ENCODE results near the gene MBTPS1. TPM values are rescaled to one million over a fixed set of nuclear protein-coding genes. Genes with fewer than 3 reads are reported as not detected.

The MBTPS1 gene
- total and polyA plus RNA-seq, 5 donors = 59.3 to 112 (median 97.4) TPM

DNA sequence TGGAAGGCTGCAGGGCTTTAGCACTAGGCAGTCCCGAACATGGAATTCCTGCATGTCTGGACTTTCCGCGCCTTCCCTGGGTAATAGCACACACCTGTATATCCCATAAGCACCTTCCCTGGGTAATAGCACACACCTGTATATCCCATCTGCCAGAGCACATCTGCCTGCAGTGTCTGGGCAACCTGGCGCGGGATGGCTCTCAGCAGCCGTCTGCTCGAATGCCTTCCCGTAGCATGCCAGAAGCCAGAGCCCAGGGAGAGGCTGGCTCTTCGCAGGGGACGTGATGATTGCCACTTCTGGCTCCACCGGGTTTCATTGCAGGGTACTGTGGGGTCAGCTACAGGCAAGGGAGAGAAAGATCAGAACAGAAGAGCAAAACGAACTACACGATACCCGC lies 21.3 kb downstream of the MBTPS1 start:
- WGBS = 76% methylated on average over 14 of the region's 14 CpGs
- no peaks in the 10 kb centered on the region for H3K9me3 ChIP-seq (ENCODE audit: control insufficient read depth, low read length)
- ATAC-seq = peak; percentile 27 to 29
- H3K27me3 ChIP-seq (ENCODE audit: control insufficient read depth, insufficient read depth) = no peaks in the 10 kb centered on the region
- H3K27ac ChIP-seq (ENCODE audit: low read length) = no peak overlapping the region
- peak in 1 of 3 donors; percentile 44 for DNase-seq
- no peak overlapping the region for H3K4me3 ChIP-seq (ENCODE audit: low read length)
- H3K4me1 ChIP-seq (ENCODE audit: control insufficient read depth, insufficient read depth, low read length) = no peaks in the 10 kb centered on the region
- intact Hi-C loops (cut with DNase I) = no loop called here

DNA sequence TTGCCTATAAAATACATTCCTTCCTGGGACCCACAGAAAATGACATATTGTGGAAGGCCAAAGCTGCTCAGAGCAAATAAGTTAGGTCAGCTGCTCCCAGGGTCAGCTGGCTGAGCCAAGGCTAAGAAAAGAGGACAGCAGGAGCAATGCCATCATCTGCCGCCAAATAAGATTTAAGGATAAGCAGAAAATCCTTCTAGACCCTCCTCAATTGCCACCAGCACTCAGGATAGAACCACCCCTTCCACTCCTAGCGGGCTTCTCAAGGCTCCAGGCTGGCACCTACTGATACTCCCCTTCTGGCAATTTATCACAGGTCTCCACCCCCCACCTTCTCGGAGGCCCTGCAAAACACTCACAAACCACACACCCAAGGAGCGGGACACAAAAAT lies 22.9 kb downstream of the MBTPS1 start:
- 94% methylated on average over 4 of the region's 4 CpGs for WGBS
- ATAC-seq = no peak
- no peak for DNase-seq
- no peak overlapping the region for H3K27ac ChIP-seq (ENCODE audit: low read length)
- H3K27me3 ChIP-seq (ENCODE audit: control insufficient read depth, insufficient read depth) = no peaks in the 10 kb centered on the region
- no peaks in the 10 kb centered on the region for H3K4me1 ChIP-seq (ENCODE audit: control insufficient read depth, insufficient read depth, low read length)
- H3K9me3 ChIP-seq (ENCODE audit: control insufficient read depth, low read length) = no peaks in the 10 kb centered on the region
- H3K4me3 ChIP-seq (ENCODE audit: low read length) = no peak overlapping the region
- intact Hi-C loops (cut with DNase I) = no loop called here

DNA sequence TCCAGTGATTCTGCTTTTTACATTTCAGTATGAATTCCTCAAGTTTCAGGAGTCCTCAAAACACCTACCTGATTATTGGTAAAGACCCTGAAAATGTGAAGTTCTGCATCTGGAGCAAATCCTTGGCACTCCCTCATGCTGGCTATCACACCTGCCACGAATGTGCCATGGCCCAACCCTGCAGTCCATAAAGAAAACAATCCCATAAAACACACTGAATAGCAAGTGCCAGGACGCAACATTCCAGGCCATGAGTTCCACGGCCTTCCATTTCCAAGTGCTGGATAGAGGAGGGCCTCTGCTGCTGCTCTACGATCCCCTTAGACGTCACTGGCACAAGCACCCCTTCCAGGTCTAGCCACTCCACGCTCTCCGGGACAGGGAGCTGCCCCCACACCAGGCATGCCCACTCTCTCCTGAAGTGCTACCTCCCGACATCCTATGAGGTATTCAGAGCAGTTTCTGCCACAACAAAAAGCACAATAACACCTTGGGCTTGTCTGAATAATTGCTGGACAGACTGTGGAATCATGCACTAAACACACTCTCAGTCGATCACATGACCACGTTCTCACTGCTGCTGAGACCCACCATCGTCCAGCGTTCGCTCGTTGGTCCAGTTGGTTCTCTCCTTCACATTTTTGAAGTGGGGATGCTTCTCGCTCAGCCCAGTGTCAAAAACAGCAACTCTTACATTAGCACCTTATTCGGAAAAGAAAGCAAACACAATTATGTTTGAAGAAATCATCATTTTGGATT lies 23.4 kb downstream of the MBTPS1 start:
- intact Hi-C loops (cut with DNase I) = no loop called here
- Histone ChIP-seq H3K27me3 (ENCODE audit: control insufficient read depth, insufficient read depth) (no peaks in the 10 kb centered on the region), H3K9me3 (ENCODE audit: control insufficient read depth, low read length) (no peaks in the 10 kb centered on the region), H3K4me1 (ENCODE audit: control insufficient read depth, insufficient read depth, low read length) (no peaks in the 10 kb centered on the region), H3K27ac (ENCODE audit: low read length) (no peak overlapping the region), H3K4me3 (ENCODE audit: low read length) (no peak overlapping the region)
- DNase-seq (no peak), ATAC-seq (no peak)
- WGBS = 83% methylated on average over 16 of the region's 16 CpGs

DNA sequence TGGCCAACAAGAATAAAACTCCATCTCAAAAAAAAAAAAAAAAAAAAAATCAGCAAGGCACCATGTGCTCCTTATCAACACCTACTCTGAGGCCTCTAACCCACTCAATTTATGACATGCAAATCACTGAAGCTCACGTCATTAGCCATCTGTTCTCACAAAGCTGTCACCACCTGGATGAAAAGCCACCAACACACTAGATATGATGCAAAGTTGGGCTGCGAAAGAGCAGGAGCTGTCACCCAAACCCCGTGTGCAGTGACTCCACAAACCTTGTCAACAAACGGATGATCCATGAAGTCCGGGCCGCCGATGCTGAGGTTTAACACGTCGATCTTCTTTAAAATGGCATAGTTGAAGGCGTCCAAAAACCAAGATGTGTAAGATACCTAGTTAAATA lies 25.3 kb downstream of the MBTPS1 start:
- WGBS = 58% methylated on average over 10 of the region's 10 CpGs
- ATAC-seq (peak; percentile 47 to 68), DNase-seq (peak in 1 of 3 donors; percentile 33)
- Histone ChIP-seq H3K27ac (ENCODE audit: low read length) (no peak overlapping the region), H3K27me3 (ENCODE audit: control insufficient read depth, insufficient read depth) (no peaks in the 10 kb centered on the region), H3K9me3 (ENCODE audit: control insufficient read depth, low read length) (no peaks in the 10 kb centered on the region), H3K4me3 (ENCODE audit: low read length) (no peak overlapping the region), H3K4me1 (ENCODE audit: control insufficient read depth, insufficient read depth, low read length) (no peaks in the 10 kb centered on the region)
- intact Hi-C loops (cut with DNase I) = no loop called here

DNA sequence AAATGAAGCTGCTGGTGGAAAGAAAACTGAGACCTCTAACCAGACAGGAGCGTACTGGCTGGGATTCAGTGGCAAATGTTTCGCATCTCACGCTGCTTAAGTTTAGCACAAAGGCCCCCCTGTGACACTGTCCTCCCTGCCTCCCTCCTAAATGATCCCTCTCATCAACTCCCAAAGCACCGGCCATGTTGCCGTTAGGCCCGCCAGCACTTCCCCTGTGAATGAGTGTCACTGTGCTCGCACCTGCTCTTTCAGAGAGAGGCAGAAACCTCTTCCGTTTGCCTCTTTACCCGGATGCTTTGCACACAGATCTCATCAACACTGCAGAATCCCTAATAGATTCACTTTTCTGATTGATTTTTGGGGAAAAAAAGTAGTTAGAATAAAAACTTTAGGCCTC lies 26.5 kb downstream of the MBTPS1 start:
- no peak for ATAC-seq
- intact Hi-C loops (cut with DNase I) = no loop called here
- Histone ChIP-seq H3K9me3 (ENCODE audit: control insufficient read depth, low read length) (no peaks in the 10 kb centered on the region), H3K27me3 (ENCODE audit: control insufficient read depth, insufficient read depth) (no peaks in the 10 kb centered on the region), H3K4me1 (ENCODE audit: control insufficient read depth, insufficient read depth, low read length) (no peaks in the 10 kb centered on the region), H3K4me3 (ENCODE audit: low read length) (no peak overlapping the region), H3K27ac (ENCODE audit: low read length) (no peak overlapping the region)
- DNase-seq = no peak
- 86% methylated on average over 9 of the region's 9 CpGs for WGBS

DNA sequence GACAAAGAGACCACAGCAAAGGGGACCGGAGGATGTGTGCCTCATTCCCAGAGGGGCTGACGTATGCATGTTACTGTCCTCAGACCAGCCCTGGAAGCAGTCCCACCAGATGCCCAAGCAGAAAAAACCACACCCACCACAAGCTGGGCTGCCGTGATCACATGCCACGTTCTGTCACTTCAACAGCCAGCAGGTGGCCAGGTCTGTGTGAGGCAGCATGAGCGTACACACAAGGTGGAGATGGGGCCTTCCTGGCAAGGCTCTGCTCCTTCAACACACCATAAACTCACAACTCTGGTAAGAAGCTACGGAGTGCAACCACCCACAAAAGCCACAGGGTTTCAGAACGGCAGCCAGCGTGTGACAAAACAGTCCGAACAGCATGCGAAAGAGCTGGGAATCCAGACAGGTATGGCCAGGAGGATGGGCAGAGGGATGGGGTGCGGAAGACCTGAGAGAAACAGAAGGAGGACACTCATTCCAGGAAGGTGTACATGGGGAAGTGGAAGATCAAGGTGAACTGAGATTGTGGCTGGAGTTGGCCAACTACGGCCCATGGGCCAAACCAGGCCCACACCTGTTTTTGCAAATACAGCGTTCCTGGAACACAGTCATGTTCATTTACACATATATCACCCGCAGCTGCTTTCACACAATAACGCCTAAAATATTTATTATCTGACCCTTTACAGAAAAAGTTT lies 27.9 kb downstream of the MBTPS1 start:
- WGBS = 76% methylated on average over 15 of the region's 15 CpGs
- DNase-seq = peak in 2 of 3 donors; percentile 57 to 78
- ATAC-seq = peak; percentile 28 to 56

DNA sequence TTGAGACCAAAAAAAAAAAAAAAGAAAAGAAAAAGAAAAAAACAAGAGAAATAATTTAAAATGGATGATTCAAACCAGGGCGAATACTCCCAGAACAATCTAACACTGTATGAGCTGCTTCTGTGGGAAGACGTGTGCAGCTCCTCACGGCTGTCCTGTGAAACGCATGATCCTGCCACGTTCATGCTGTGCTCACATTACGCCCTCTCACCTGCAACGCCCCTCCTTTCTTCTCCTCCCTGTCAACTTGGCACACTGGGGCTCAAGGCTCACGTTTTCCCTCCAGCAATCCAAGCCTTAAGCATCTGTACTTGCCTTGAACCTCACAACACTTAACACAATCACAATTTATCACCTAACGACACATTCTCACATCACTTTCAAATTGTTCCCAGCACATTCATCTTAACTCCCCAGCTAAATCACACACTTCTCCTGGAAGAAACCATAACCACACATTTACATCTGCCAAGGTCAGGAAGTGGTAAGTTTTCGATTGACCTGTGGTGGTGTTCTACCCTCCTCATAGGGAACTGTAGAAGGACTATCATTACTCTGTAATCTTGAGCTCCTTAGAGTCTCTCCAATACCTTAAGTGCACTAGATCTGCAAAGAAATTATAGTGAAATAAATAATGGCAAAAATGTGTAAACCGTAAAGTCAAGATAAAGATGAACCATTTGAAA lies 29.1 kb downstream of the MBTPS1 start:
- Histone ChIP-seq H3K9me3 (ENCODE audit: control insufficient read depth, low read length) (no peaks in the 10 kb centered on the region), H3K4me1 (ENCODE audit: control insufficient read depth, insufficient read depth, low read length) (no peaks in the 10 kb centered on the region), H3K27ac (ENCODE audit: low read length) (peak overlapping the region; percentile 28), H3K4me3 (ENCODE audit: low read length) (no peak overlapping the region), H3K27me3 (ENCODE audit: control insufficient read depth, insufficient read depth) (no peaks in the 10 kb centered on the region)
- DNase-seq = peak in 2 of 3 donors; percentile 26 to 32
- intact Hi-C loops (cut with DNase I) = loop anchor here in 1 of 4 donors (10.0 kb wide), 2 partner anchors 87 to 397 kb away; no protein-coding TSS in a partner anchor
- WGBS = 72% methylated on average over 11 of the region's 11 CpGs
- peak; percentile 9 to 38 for ATAC-seq

More for the DNA sequence above, 27.9 kb downstream of the MBTPS1 start:
- Histone ChIP-seq H3K27ac (ENCODE audit: low read length) (peak overlapping the region; percentile 30), H3K4me3 (ENCODE audit: low read length) (no peak overlapping the region), H3K4me1 (ENCODE audit: control insufficient read depth, insufficient read depth, low read length) (no peaks in the 10 kb centered on the region), H3K9me3 (ENCODE audit: control insufficient read depth, low read length) (no peaks in the 10 kb centered on the region), H3K27me3 (ENCODE audit: control insufficient read depth, insufficient read depth) (no peaks in the 10 kb centered on the region)
- intact Hi-C loops (cut with DNase I) = loop anchor here in 1 of 4 donors (10.0 kb wide), 2 partner anchors 86 to 396 kb away; no protein-coding TSS in a partner anchor

DNA sequence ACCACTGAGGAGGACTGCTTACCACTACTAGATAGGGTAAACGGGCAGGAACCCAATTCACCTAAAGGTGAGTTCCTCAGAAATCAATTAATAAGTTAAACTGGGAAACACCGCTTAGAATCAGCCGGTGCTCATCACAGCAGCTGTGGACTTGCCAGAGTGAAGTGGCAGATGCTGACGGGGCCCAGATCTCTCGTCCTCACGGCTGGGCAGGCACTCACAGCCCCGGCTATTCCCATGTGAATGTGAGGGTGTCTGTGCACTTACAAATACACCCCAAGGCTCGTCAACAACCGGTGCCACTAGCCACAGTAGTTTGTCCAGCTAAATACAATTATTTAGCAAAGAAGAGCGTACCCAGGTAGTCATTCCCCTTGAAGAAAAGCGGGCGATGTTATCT lies 29.7 kb downstream of the MBTPS1 start:
- no peaks in the 10 kb centered on the region for H3K9me3 ChIP-seq (ENCODE audit: control insufficient read depth, low read length)
- no peaks in the 10 kb centered on the region for H3K4me1 ChIP-seq (ENCODE audit: control insufficient read depth, insufficient read depth, low read length)
- intact Hi-C loops (cut with DNase I) = loop anchor here in 1 of 4 donors (10.0 kb wide), 2 partner anchors 88 to 398 kb away; no protein-coding TSS in a partner anchor
- ATAC-seq (no peak), DNase-seq (no peak)
- H3K4me3 ChIP-seq (ENCODE audit: low read length) = no peak overlapping the region
- peak overlapping the region; percentile 87 for H3K27ac ChIP-seq (ENCODE audit: low read length)
- no peaks in the 10 kb centered on the region for H3K27me3 ChIP-seq (ENCODE audit: control insufficient read depth, insufficient read depth)
- WGBS = 65% methylated on average over 12 of the region's 12 CpGs

DNA sequence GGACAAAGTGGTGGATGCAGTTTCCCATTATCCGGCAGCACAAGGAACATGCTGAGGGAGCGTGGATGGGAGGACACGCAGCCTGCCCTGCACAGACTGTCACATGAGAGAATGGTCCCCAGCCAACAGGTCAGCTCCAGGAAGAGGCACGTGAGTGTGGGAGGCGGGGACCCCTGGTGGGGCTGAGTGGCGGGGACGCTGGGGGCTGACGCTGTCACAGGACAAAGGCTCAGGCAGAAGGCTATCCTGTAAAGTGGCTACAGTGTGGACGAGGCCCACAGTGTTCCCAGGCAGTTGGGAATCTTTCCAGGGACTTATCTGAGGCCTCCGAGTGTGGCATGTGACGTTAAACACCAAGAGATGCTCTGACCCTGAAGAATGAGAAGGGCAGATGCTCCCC lies 30.4 kb downstream of the MBTPS1 start:
- Histone ChIP-seq H3K4me3 (ENCODE audit: low read length) (no peak overlapping the region), H3K4me1 (ENCODE audit: control insufficient read depth, insufficient read depth, low read length) (no peaks in the 10 kb centered on the region), H3K9me3 (ENCODE audit: control insufficient read depth, low read length) (no peaks in the 10 kb centered on the region), H3K27ac (ENCODE audit: low read length) (peak overlapping the region; percentile 31), H3K27me3 (ENCODE audit: control insufficient read depth, insufficient read depth) (no peaks in the 10 kb centered on the region)
- intact Hi-C loops (cut with DNase I) = loop anchor here in 1 of 4 donors (10.0 kb wide), 2 partner anchors 88 to 398 kb away; no protein-coding TSS in a partner anchor
- ATAC-seq (peak; percentile 85 to 90), DNase-seq (peak; percentile 69 to 85 (median 83))
- 46% methylated on average over 11 of the region's 11 CpGs for WGBS

DNA sequence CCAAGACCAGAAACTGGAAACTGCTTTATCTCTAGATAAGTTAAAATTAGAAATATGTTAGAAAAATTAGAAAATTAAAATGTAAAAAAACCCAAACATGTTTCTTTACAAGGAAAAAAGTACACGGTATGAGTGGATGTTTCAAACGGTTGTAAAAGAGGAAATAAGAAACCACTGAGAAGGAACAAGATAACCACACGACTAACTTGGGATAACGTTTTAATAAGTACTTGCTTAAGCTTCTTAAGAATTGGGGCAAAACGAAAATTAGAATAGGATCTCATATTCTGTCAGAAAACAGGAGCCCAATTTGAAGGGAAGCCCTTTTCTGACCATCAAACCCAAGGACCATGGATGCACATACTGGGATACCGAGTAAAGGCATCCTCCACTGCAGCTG lies 31.0 kb downstream of the MBTPS1 start:
- intact Hi-C loops (cut with DNase I) = loop anchor here in 1 of 4 donors (10.0 kb wide), 2 partner anchors 89 to 399 kb away; no protein-coding TSS in a partner anchor
- ATAC-seq = no peak
- WGBS = 25% methylated on average over 6 of the region's 6 CpGs
- Histone ChIP-seq H3K4me3 (ENCODE audit: low read length) (no peak overlapping the region), H3K9me3 (ENCODE audit: control insufficient read depth, low read length) (no peaks in the 10 kb centered on the region), H3K27me3 (ENCODE audit: control insufficient read depth, insufficient read depth) (no peaks in the 10 kb centered on the region), H3K4me1 (ENCODE audit: control insufficient read depth, insufficient read depth, low read length) (no peaks in the 10 kb centered on the region), H3K27ac (ENCODE audit: low read length) (peak overlapping the region; percentile 31)
- DNase-seq = no peak
